ENCODE data around the gene TBC1D17.

Gene TBC1D17

GRCh38 chr19:49936549-49936948 lies 59.0 kb downstream of the TBC1D17 start:
- no peak for DNase-seq (ENCODE audit: low read depth, low spot score)

- no peak for DNase-seq (ENCODE audit: low read depth, low spot score)
Observed at GRCh38 chr19:49937750-49938381, 60.4 kb downstream of the TBC1D17 start.

All from brain pericyte (primary cell).